WTC11 (cell line): ENCODE results near the gene FASTK. TPM values are rescaled to one million over a fixed set of nuclear protein-coding genes. Genes with fewer than 3 reads are reported as not detected.
A peak's percentile ranks its signal among the peaks of the same experiment; 100 is the strongest.

Experiments
- ATAC-seq: fragments of 200-7000 bp; cut with Tn5 transposase; 2 replicates; pipeline ENCODE4 v1.10.0; 2021; ENCODE audit warnings: mild to moderate bottlenecking, moderate library complexity
- CTCF ChIA-PET: fragments of 300-600 bp; sonication (Branson Sonifier 250); formaldehyde crosslinking; loops from one replicate; lab custom pipeline; 2021; ENCODE audit warnings: antibody characterized with exemption; lab: Charles Lee
- POLR2A ChIA-PET: fragments of 350-600 bp; sonication (Branson Sonifier 250); formaldehyde crosslinking; loops from one replicate; lab custom pipeline; 2021; ENCODE audit warnings: antibody characterized with exemption; lab: Charles Lee
- DNase-seq: peaks from one replicate; pipeline ENCODE4 v3.0.0; 2021; ENCODE audit warnings: low spot score
- H3K27ac Mint-ChIP-seq: 2 replicates; pipeline ENCODE4 v1.8.0; 2021; ENCODE audit warnings: mixed read lengths
- H3K27me3 Mint-ChIP-seq: 2 replicates; pipeline ENCODE4 v1.8.0; 2021; ENCODE audit warnings: low read depth, mild to moderate bottlenecking, moderate library complexity, mixed read lengths
- H3K36me3 Mint-ChIP-seq: 2 replicates; pipeline ENCODE4 v1.8.0; 2021; ENCODE audit warnings: mixed read lengths
- H3K4me1 Mint-ChIP-seq: 2 replicates; pipeline ENCODE4 v1.8.0; 2022; ENCODE audit warnings: mixed read lengths
- H3K4me3 Mint-ChIP-seq: 2 replicates; pipeline ENCODE4 v1.8.0; 2021; ENCODE audit warnings: mild to moderate bottlenecking, moderate library complexity, mixed read lengths
- H3K9me3 Mint-ChIP-seq: 2 replicates; pipeline ENCODE4 v1.8.0; 2021; ENCODE audit warnings: mixed read lengths
- CREB1 ChIP-seq: sonication (generic); formaldehyde crosslinking; IDR thresholded peaks from 2 replicates; pipeline ENCODE4 v1.8.0; 2023; ENCODE audit warnings: mild to moderate bottlenecking, missing genetic modification reagents
- FOXJ3 ChIP-seq: sonication (generic); formaldehyde crosslinking; IDR thresholded peaks from 2 replicates; pipeline ENCODE4 v1.9.0; 2021; ENCODE audit warnings: missing genetic modification reagents, mild to moderate bottlenecking, borderline replicate concordance
- FOXP1 ChIP-seq: sonication (generic); formaldehyde crosslinking; IDR thresholded peaks from 2 replicates; pipeline ENCODE4 v1.8.0; 2022; ENCODE audit warnings: missing genetic modification reagents, mild to moderate bottlenecking, moderate library complexity, borderline replicate concordance
- IRF2 ChIP-seq: sonication (generic); formaldehyde crosslinking; IDR thresholded peaks from 2 replicates; pipeline ENCODE4 v1.8.0; 2022; ENCODE audit warnings: low read depth, missing genetic modification reagents, borderline replicate concordance
- JAZF1 ChIP-seq: fragments of 250-450 bp; sonication (Bioruptor Pico); IDR thresholded peaks from 2 replicates; pipeline ENCODE4 v1.9.0; 2021; ENCODE audit warnings: moderate library complexity, mild to moderate bottlenecking, inconsistent platforms
- JUN ChIP-seq: sonication (generic); formaldehyde crosslinking; IDR thresholded peaks from 2 replicates; pipeline ENCODE4 v1.8.0; 2023; ENCODE audit warnings: mild to moderate bottlenecking, missing genetic modification reagents
- MYBL2 ChIP-seq: sonication (generic); formaldehyde crosslinking; IDR thresholded peaks from 2 replicates; pipeline ENCODE4 v1.8.1; 2023; ENCODE audit warnings: mild to moderate bottlenecking, moderate library complexity, missing genetic modification reagents
- NR3C1 ChIP-seq: sonication (generic); formaldehyde crosslinking; conservative IDR thresholded peaks from 2 replicates; pipeline ENCODE4 v1.8.1; 2023; ENCODE audit warnings: low read depth, mild to moderate bottlenecking, missing genetic modification reagents
- SMAD4 ChIP-seq: sonication (generic); formaldehyde crosslinking; IDR thresholded peaks from 2 replicates; pipeline ENCODE4 v1.8.0; 2022; ENCODE audit warnings: mild to moderate bottlenecking, missing genetic modification reagents
- TCF7 ChIP-seq: sonication (generic); formaldehyde crosslinking; IDR thresholded peaks from 2 replicates; pipeline ENCODE4 v1.8.0; 2022; ENCODE audit warnings: mild to moderate bottlenecking, low read depth, missing genetic modification reagents, moderate library complexity
- ZNF121 ChIP-seq: sonication (generic); formaldehyde crosslinking; IDR thresholded peaks from 2 replicates; pipeline ENCODE4 v1.8.0; 2023; ENCODE audit warnings: missing genetic modification reagents
- ZNF317 ChIP-seq: sonication (generic); formaldehyde crosslinking; IDR thresholded peaks from 2 replicates; pipeline ENCODE4 v1.8.1; 2023; ENCODE audit warnings: low read depth, mild to moderate bottlenecking, moderate library complexity, missing genetic modification reagents, borderline replicate concordance
- ZNF423 ChIP-seq: fragments of 250-450 bp; sonication (Bioruptor Pico); IDR thresholded peaks from 2 replicates; pipeline ENCODE4 v2.1.2; 2022; ENCODE audit warnings: mild to moderate bottlenecking, moderate library complexity
- total RNA-seq: library from RNA; stranded (reverse); gene quantifications from 3 replicates; pipeline ENCODE4 v1.2.3, GENCODE V29; 2021
- TF ChIP-seq, protein P1 (sequence below): sonication (generic); formaldehyde crosslinking; IDR thresholded peaks from 2 replicates; pipeline ENCODE4 v1.8.1; 2023; ENCODE audit warnings: mild to moderate bottlenecking, missing genetic modification reagents
- TF ChIP-seq, protein P2 (sequence below): sonication (generic); formaldehyde crosslinking; IDR thresholded peaks from 2 replicates; pipeline ENCODE4 v1.8.0; 2023; ENCODE audit warnings: mild to moderate bottlenecking, missing genetic modification reagents
- TF ChIP-seq, protein P3 (sequence below): sonication (generic); formaldehyde crosslinking; IDR thresholded peaks from 2 replicates; pipeline ENCODE4 v1.8.0; 2022; ENCODE audit warnings: mild to moderate bottlenecking, missing genetic modification reagents
- TF ChIP-seq, protein P4 (sequence below): fragments of 250-450 bp; sonication (Bioruptor Pico); IDR thresholded peaks from 2 replicates; pipeline ENCODE4 v1.9.0; 2021; ENCODE audit warnings: mild to moderate bottlenecking
- TF ChIP-seq, protein P5 (sequence below): sonication (generic); formaldehyde crosslinking; IDR thresholded peaks from 2 replicates; pipeline ENCODE4 v1.8.0; 2022; ENCODE audit warnings: mild to moderate bottlenecking, missing genetic modification reagents
- TF ChIP-seq, protein P6 (sequence below): fragments of 200-600 bp; IDR thresholded peaks from 2 replicates; pipeline ENCODE4 v1.8.0; 2022; ENCODE audit warnings: antibody characterized with exemption

Gene FASTK
- total RNA-seq, 1 experiment from 2014 or later, result 70.2 TPM

DNA sequence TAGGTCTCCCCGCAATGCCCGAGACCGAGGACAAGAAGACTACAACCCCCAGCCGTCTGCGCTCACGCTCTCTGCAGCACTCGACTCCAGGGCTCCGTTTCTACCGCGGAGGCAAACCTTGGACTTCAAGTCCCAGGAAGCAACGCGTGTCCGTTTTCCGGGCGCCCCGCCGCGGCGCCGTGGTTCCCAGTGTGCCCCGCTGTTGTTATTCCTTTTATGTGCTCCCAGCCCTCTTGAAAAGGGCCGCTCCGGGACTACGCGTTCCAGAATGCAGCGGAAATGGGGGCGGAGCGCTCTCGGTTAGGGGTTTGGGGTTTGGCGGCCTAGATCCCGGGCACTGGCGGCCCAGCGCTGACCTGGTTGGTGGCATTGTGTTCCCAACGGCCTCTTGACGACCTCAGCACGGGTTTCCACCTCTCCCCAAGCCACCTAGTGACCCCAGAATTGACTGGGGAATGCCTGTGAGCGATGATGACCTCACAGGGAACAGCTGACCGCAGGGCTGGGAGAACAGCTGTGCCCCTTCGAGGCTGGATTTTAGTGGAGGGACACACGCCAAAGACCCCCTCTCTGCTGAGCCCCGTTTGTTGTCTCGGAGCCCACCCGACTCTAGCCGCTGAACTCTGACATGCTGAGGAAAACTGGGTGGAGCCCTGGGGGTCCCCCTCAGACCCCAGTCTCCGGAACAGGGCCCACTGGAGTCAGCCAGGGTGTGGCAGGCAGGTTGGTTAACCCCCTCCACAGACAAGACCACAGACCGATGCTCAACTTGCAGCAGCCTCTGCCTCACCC is 22.4 kb downstream of the FASTK start (continued):
- TF ChIP-seq, protein P1, sequence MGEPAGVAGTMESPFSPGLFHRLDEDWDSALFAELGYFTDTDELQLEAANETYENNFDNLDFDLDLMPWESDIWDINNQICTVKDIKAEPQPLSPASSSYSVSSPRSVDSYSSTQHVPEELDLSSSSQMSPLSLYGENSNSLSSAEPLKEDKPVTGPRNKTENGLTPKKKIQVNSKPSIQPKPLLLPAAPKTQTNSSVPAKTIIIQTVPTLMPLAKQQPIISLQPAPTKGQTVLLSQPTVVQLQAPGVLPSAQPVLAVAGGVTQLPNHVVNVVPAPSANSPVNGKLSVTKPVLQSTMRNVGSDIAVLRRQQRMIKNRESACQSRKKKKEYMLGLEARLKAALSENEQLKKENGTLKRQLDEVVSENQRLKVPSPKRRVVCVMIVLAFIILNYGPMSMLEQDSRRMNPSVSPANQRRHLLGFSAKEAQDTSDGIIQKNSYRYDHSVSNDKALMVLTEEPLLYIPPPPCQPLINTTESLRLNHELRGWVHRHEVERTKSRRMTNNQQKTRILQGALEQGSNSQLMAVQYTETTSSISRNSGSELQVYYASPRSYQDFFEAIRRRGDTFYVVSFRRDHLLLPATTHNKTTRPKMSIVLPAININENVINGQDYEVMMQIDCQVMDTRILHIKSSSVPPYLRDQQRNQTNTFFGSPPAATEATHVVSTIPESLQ (CRISPR knock-in tag), result no peak
- TF ChIP-seq IRF2 (CRISPR knock-in tag), result no peak
- TF ChIP-seq ZNF423 (CRISPR knock-in tag), result no peak
- TF ChIP-seq SMAD4 (CRISPR knock-in tag), result no peak
- TF ChIP-seq, protein P2, sequence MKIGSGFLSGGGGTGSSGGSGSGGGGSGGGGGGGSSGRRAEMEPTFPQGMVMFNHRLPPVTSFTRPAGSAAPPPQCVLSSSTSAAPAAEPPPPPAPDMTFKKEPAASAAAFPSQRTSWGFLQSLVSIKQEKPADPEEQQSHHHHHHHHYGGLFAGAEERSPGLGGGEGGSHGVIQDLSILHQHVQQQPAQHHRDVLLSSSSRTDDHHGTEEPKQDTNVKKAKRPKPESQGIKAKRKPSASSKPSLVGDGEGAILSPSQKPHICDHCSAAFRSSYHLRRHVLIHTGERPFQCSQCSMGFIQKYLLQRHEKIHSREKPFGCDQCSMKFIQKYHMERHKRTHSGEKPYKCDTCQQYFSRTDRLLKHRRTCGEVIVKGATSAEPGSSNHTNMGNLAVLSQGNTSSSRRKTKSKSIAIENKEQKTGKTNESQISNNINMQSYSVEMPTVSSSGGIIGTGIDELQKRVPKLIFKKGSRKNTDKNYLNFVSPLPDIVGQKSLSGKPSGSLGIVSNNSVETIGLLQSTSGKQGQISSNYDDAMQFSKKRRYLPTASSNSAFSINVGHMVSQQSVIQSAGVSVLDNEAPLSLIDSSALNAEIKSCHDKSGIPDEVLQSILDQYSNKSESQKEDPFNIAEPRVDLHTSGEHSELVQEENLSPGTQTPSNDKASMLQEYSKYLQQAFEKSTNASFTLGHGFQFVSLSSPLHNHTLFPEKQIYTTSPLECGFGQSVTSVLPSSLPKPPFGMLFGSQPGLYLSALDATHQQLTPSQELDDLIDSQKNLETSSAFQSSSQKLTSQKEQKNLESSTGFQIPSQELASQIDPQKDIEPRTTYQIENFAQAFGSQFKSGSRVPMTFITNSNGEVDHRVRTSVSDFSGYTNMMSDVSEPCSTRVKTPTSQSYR, result no peak
- TF ChIP-seq, protein P3, sequence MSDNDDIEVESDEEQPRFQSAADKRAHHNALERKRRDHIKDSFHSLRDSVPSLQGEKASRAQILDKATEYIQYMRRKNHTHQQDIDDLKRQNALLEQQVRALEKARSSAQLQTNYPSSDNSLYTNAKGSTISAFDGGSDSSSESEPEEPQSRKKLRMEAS (CRISPR knock-in tag), result peak; percentile 55
- no peak for TF ChIP-seq JAZF1 (CRISPR knock-in tag)

DNA sequence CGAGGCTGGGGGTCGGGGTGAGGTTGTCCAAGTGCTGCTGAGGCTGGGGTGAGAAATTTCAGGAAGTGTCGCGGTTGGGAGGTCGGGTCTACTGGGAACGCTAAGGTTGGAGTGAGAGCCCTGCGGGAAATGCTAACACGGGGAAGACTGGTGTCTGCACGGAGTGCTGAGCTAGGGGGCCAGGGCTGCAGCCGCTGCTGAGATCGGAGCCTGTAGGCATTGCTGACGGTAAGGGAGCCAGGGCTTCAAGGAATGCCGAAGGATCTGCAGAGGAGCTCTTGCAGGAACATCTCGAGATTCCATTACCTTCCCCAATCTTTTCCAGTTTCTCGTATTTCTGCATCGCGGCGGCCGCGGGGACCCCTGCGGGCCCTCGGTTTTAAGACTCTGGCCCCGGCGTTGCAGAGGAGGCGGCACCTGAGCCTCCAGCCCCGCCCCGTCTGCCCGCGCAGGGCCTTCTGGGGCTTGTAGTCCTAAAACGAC is 23.1 kb downstream of the FASTK start, which contains the start of gene CDK5:
CDK5 (minus strand) TSS at position 392 of the 483 bp plus-strand sequence; CDS start at position 343, 49 bp downstream.
- TF ChIP-seq, protein P4, sequence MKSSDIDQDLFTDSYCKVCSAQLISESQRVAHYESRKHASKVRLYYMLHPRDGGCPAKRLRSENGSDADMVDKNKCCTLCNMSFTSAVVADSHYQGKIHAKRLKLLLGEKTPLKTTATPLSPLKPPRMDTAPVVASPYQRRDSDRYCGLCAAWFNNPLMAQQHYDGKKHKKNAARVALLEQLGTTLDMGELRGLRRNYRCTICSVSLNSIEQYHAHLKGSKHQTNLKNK (CRISPR knock-in tag), result no peak
- TF ChIP-seq FOXP1 (CRISPR knock-in tag) (no peak), NR3C1 (no peak), CREB1 (CRISPR knock-in tag) (no peak), ZNF121 (CRISPR knock-in tag) (no peak), MYBL2 (CRISPR knock-in tag) (no peak), JUN (CRISPR knock-in tag) (no peak)
- ChIA-PET POLR2A (interaction anchor here (0.6 kb wide), 1 partner anchor 1975 kb away, joined by 3 read pairs; no protein-coding TSS in a partner anchor), CTCF (interaction anchor here (0.9 to 2.7 kb wide), 10 partner anchors 10 to 65 kb away, joined by 3 to 22 read pairs (median 7); partner anchors contain the start of gene ABCB8)
- Mint-ChIP-seq H3K9me3 (no peaks in the 10 kb centered on the region), H3K27ac (peak within 1 kb of the TSS; percentile 93), H3K36me3 (no peaks in the 10 kb centered on the region; the same call in 1 of the 2 replicates), H3K27me3 (peaks cover 10% of the 10 kb centered on the region), H3K4me3 (peak within 1 kb of the TSS; percentile 98), H3K4me1 (peaks cover 40% of the 10 kb centered on the region)
- DNase-seq (no peak), ATAC-seq (peak; percentile 2)

DNA sequence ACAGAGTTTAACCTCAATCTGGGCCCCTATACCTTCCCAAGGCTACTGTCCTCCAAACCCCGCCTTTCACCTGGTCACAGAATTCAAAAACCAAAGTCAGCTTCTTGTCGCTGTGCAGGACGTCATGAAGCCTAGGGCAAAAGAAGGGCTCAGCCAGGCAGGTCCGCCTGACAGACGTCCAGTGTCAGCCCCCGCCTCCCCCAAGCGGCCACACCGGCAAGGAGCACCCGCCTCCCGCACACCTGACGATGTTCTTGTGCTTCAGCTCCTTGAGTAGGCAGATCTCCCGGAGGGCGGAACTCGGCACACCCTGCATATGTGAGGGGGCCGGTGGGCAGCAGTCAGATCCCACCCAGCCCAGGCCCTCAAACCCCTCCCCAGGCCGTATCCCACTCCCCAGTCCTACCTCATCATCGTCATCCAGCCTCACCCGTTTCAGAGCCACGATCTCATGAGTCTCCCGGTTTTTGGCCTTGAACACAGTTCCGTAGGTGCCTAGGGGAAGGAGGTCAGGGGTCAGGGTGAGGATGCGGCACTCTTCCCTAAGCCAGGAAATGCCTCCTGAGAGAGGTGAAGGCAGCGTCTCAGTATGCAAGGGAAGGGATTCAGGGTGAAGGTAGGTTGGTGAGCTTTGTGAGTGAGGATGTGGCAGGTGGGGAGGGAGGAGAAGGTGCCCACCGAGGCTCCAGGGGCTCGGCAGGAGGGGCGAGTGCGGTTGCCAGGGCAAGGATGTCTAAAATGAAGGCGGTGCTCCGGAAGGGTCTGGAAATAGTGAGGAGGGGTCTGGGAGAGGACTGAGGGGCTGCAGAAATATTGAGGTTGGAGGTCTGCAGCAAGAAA is 23.7 kb downstream of the FASTK start:
- DNase-seq (peak; percentile 69), ATAC-seq (peak; percentile 1; the same call in 1 of the 2 replicates)
- H3K9me3 Mint-ChIP-seq, result no peaks in the 10 kb centered on the region
- TF ChIP-seq, protein P5, sequence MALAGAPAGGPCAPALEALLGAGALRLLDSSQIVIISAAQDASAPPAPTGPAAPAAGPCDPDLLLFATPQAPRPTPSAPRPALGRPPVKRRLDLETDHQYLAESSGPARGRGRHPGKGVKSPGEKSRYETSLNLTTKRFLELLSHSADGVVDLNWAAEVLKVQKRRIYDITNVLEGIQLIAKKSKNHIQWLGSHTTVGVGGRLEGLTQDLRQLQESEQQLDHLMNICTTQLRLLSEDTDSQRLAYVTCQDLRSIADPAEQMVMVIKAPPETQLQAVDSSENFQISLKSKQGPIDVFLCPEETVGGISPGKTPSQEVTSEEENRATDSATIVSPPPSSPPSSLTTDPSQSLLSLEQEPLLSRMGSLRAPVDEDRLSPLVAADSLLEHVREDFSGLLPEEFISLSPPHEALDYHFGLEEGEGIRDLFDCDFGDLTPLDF, result no peak
- no peak for TF ChIP-seq FOXJ3
- no peak for TF ChIP-seq TCF7 (CRISPR knock-in tag)
- TF ChIP-seq, protein P6, sequence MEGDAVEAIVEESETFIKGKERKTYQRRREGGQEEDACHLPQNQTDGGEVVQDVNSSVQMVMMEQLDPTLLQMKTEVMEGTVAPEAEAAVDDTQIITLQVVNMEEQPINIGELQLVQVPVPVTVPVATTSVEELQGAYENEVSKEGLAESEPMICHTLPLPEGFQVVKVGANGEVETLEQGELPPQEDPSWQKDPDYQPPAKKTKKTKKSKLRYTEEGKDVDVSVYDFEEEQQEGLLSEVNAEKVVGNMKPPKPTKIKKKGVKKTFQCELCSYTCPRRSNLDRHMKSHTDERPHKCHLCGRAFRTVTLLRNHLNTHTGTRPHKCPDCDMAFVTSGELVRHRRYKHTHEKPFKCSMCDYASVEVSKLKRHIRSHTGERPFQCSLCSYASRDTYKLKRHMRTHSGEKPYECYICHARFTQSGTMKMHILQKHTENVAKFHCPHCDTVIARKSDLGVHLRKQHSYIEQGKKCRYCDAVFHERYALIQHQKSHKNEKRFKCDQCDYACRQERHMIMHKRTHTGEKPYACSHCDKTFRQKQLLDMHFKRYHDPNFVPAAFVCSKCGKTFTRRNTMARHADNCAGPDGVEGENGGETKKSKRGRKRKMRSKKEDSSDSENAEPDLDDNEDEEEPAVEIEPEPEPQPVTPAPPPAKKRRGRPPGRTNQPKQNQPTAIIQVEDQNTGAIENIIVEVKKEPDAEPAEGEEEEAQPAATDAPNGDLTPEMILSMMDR, result peak; percentile 24; the same call in 1 of the 2 replicates
- no peak for TF ChIP-seq ZNF317 (CRISPR knock-in tag)
- H3K27me3 Mint-ChIP-seq, result peaks cover 17% of the 10 kb centered on the region
- peak overlapping the region; percentile 98 for H3K4me3 Mint-ChIP-seq
- POLR2A ChIA-PET, result interaction anchor here (0.6 kb wide), 1 partner anchor 1974 kb away, joined by 3 read pairs; no protein-coding TSS in a partner anchor
- peak overlapping the region; percentile 36 for H3K27ac Mint-ChIP-seq
- H3K4me1 Mint-ChIP-seq, result peaks cover 37% of the 10 kb centered on the region
- CTCF ChIA-PET, result interaction anchor here (0.9 to 2.7 kb wide), 10 partner anchors 11 to 64 kb away, joined by 3 to 22 read pairs (median 7); partner anchors contain the start of gene ABCB8
- no peaks in the 10 kb centered on the region; the same call in 1 of the 2 replicates for H3K36me3 Mint-ChIP-seq
